HepG2 (cell line): ENCODE results near the gene TMIGD3. TPM values are rescaled to one million over a fixed set of nuclear protein-coding genes. Genes with fewer than 3 reads are reported as not detected.
A peak's percentile ranks its signal among the peaks of the same experiment; 100 is the strongest.

Experiments used
- BRD4 ChIP-seq: sonication (generic); formaldehyde crosslinking; IDR thresholded peaks from 2 replicates; pipeline ENCODE4 v1.4.0; 2020; ENCODE audit warnings: missing genetic modification reagents
- BRF2 ChIP-seq: sonication (generic); formaldehyde crosslinking; IDR thresholded peaks from 2 replicates; pipeline ENCODE4 v1.8.1; 2022; ENCODE audit warnings: mild to moderate bottlenecking, missing genetic modification reagents
- CCAR2 ChIP-seq: fragments of 200-400 bp; formaldehyde crosslinking; optimal IDR thresholded peaks from 2 replicates; pipeline ENCODE3; 2018; ENCODE audit warnings: low read depth, mild to moderate bottlenecking, low read length, moderate library complexity
- ELF4 ChIP-seq: sonication (generic); formaldehyde crosslinking; IDR thresholded peaks from 2 replicates; pipeline ENCODE4 v1.5.0; 2020; ENCODE audit warnings: missing genetic modification reagents, mild to moderate bottlenecking, moderate library complexity, borderline replicate concordance
- ESRRA ChIP-seq: sonication (generic); formaldehyde crosslinking; IDR thresholded peaks from 2 replicates; pipeline ENCODE4 v1.5.1; 2020; ENCODE audit warnings: mild to moderate bottlenecking, low read depth, missing genetic modification reagents
- GABPB1 ChIP-seq: IDR thresholded peaks from 2 replicates; pipeline ENCODE4 v1.6.1; 2016; ENCODE audit warnings: mild to moderate bottlenecking, missing genetic modification reagents, moderate library complexity, missing compliant biosample characterization
- HNF4A ChIP-seq: sonication (generic); formaldehyde crosslinking; IDR thresholded peaks from 2 replicates; pipeline ENCODE4 v1.4.0; 2020; ENCODE audit warnings: missing genetic modification reagents
- ISX ChIP-seq: sonication (generic); formaldehyde crosslinking; conservative IDR thresholded peaks from 2 replicates; pipeline ENCODE4 v1.5.0; 2020; ENCODE audit warnings: missing genetic modification reagents
- KDM5A ChIP-seq: fragments of 200-600 bp; sonication (generic); IDR thresholded peaks from 2 replicates; pipeline ENCODE4 v1.7.0; 2018; ENCODE audit warnings: antibody characterized with exemption, mild to moderate bottlenecking, low read length, borderline replicate concordance
- PHF20 ChIP-seq: sonication (generic); formaldehyde crosslinking; IDR thresholded peaks from 2 replicates; pipeline ENCODE4 v1.5.0; 2020; ENCODE audit warnings: mild to moderate bottlenecking, missing genetic modification reagents
- SKIL ChIP-seq: sonication (generic); formaldehyde crosslinking; IDR thresholded peaks from 2 replicates; pipeline ENCODE4 v1.8.0; 2022; ENCODE audit warnings: missing genetic modification reagents, mild to moderate bottlenecking, moderate library complexity, borderline replicate concordance
- TAF15 ChIP-seq: fragments of 200-400 bp; formaldehyde crosslinking; IDR thresholded peaks from one replicate; pipeline ENCODE4 v1.6.1; 2018; ENCODE audit warnings: mild to moderate bottlenecking, low read depth, low read length; ENCODE audit not compliant: poor library complexity, severe bottlenecking
- TFDP2 ChIP-seq: sonication (generic); formaldehyde crosslinking; IDR thresholded peaks from 2 replicates; pipeline ENCODE4 v1.4.0; 2020; ENCODE audit warnings: missing genetic modification reagents
- WIZ ChIP-seq: sonication (generic); formaldehyde crosslinking; IDR thresholded peaks from 2 replicates; pipeline ENCODE4 v1.5.1; 2020; ENCODE audit warnings: mild to moderate bottlenecking, missing genetic modification reagents
- YEATS4 ChIP-seq: sonication (generic); formaldehyde crosslinking; IDR thresholded peaks from 2 replicates; pipeline ENCODE4 v1.4.0; 2020; ENCODE audit warnings: missing genetic modification reagents, borderline replicate concordance
- ZNF121 ChIP-seq: sonication (generic); formaldehyde crosslinking; IDR thresholded peaks from 2 replicates; pipeline ENCODE4 v1.5.0; 2020; ENCODE audit warnings: mild to moderate bottlenecking, missing genetic modification reagents
- ZNF160 ChIP-seq: sonication (generic); formaldehyde crosslinking; IDR thresholded peaks from 2 replicates; pipeline ENCODE4 v1.8.0; 2022; ENCODE audit warnings: mild to moderate bottlenecking, inconsistent platforms, missing genetic modification reagents
- ZNF230 ChIP-seq: sonication (generic); formaldehyde crosslinking; IDR thresholded peaks from 2 replicates; pipeline ENCODE4 v1.4.0; 2020; ENCODE audit warnings: mild to moderate bottlenecking, missing genetic modification reagents
- ZNF292 ChIP-seq: sonication (generic); formaldehyde crosslinking; IDR thresholded peaks from 2 replicates; pipeline ENCODE4 v1.8.1; 2022; ENCODE audit warnings: mild to moderate bottlenecking, low read depth, missing genetic modification reagents, borderline replicate concordance
- ZNF337 ChIP-seq: sonication (generic); formaldehyde crosslinking; IDR thresholded peaks from 2 replicates; pipeline ENCODE4 v1.5.1; 2020; ENCODE audit warnings: missing genetic modification reagents, low read depth, mild to moderate bottlenecking, borderline replicate concordance
- ZNF605 ChIP-seq: sonication (generic); formaldehyde crosslinking; IDR thresholded peaks from 2 replicates; pipeline ENCODE4 v1.8.0; 2022; ENCODE audit warnings: mild to moderate bottlenecking, missing genetic modification reagents
- ZNF607 ChIP-seq: sonication (generic); formaldehyde crosslinking; IDR thresholded peaks from 2 replicates; pipeline ENCODE4 v1.5.1; 2020; ENCODE audit warnings: missing genetic modification reagents, mild to moderate bottlenecking, borderline replicate concordance
- ZNF720 ChIP-seq: sonication (generic); formaldehyde crosslinking; IDR thresholded peaks from 2 replicates; pipeline ENCODE4 v1.4.0; 2020; ENCODE audit warnings: missing genetic modification reagents
- ZSCAN20 ChIP-seq: sonication (generic); formaldehyde crosslinking; IDR thresholded peaks from 2 replicates; pipeline ENCODE4 v1.4.0; 2020; ENCODE audit warnings: missing genetic modification reagents, mild to moderate bottlenecking, borderline replicate concordance
- polyA plus RNA-seq, 8 experiments: library from polyadenylated mRNA; depleted of rRNA in 3 of 8; stranded (reverse) in 7 of 8; unstranded in 1 of 8; fragments of >200 nt; fragmentation: Illumina TruSeq in 4 of 8; extraction: Trizol in 4 of 8; gene quantifications; 2 replicates each; pipeline versions ENCODE4 v1.2.1 to v1.2.3, GENCODE V29; 2011 to 2016; ENCODE audit warnings: low read depth in 4 of 8, missing spikeins in 1 of 8, mixed read lengths in 1 of 8; ENCODE audit not compliant: insufficient read depth in 1 of 8
- total RNA-seq, 5 experiments: library from RNA; depleted of rRNA; stranded (reverse); fragments of >200 nt; fragmentation: Illumina TruSeq; extraction: Trizol; gene quantifications; 2 replicates each; pipeline ENCODE4 v1.2.3, GENCODE V29; 2016; ENCODE audit warnings: low read depth in 1 of 5

The TMIGD3 gene
- total and polyA plus RNA-seq, 2 of the 13 experiments (the other 11 are each of a cell fraction or from before 2014, with no cell fraction given): not detected

GRCh38 chr1:111449703-111450017 is 53.8 kb downstream of the TMIGD3 start (continued):
- TF ChIP-seq KDM5A (0 out of 2 replicates have a peak, but pooled peaks have one; percentile 11), ZNF607 (CRISPR knock-in tag) (0 out of 2 replicates have a peak, but pooled peaks have one; percentile 22), ZNF292 (no peak), BRD4 (no peak), ZNF230 (peak; percentile 16; the same call in 1 of the 2 replicates), TAF15 (no peak), ZNF605 (no peak), TFDP2 (CRISPR knock-in tag) (no peak), ELF4 (CRISPR knock-in tag) (0 out of 2 replicates have a peak, but pooled peaks have one; percentile 17), ZNF160 (CRISPR knock-in tag) (no peak), YEATS4 (CRISPR knock-in tag) (peak; percentile 9; the same call in 1 of the 2 replicates), WIZ (CRISPR knock-in tag) (no peak), ZSCAN20 (CRISPR knock-in tag) (no peak), ZNF121 (no peak), ISX (no peak), ZNF337 (CRISPR knock-in tag) (no peak), ESRRA (CRISPR knock-in tag) (0 out of 2 replicates have a peak, but pooled peaks have one; percentile 2), GABPB1 (CRISPR knock-in tag) (no peak), BRF2 (no peak), HNF4A (CRISPR knock-in tag) (no peak), PHF20 (peak; percentile 11; the same call in 1 of the 2 replicates), SKIL (CRISPR knock-in tag) (no peak), CCAR2 (no peak), ZNF720 (CRISPR knock-in tag) (no peak)
